OCI-LY1 (cell line): ENCODE results near the gene NFKBIZ.

Experiments used
- H2AFZ ChIP-seq: fragments of 200-600 bp; sonication (generic), shearing (Covaris generic); 2 replicates; pipeline ENCODE4 v1.6.0; 2014; ENCODE audit warnings: antibody characterized with exemption, mild to moderate bottlenecking, low read length
- H3F3A ChIP-seq: fragments of 200-600 bp; sonication (generic), shearing (Covaris generic); 2 replicates; pipeline ENCODE4 v1.6.0; 2014; ENCODE audit warnings: mild to moderate bottlenecking, antibody characterized with exemption, low read length, moderate library complexity; ENCODE audit not compliant: insufficient read depth
- H3K27ac ChIP-seq: fragments of 200-600 bp; sonication (generic); 2 replicates; pipeline ENCODE4 v1.5.1; 2014; ENCODE audit warnings: low read length, mixed run types, mild to moderate bottlenecking, low read depth; ENCODE audit not compliant: poor library complexity, severe bottlenecking
- H3K27me3 ChIP-seq: fragments of 200-600 bp; sonication (generic); 2 replicates; pipeline ENCODE4 v1.6.0; 2014; ENCODE audit warnings: antibody characterized with exemption, mild to moderate bottlenecking, low read length, moderate library complexity; ENCODE audit not compliant: insufficient read depth
- H3K36me3 ChIP-seq: fragments of 200-600 bp; sonication (generic); 2 replicates; pipeline ENCODE4 v1.6.1; 2014; ENCODE audit warnings: mild to moderate bottlenecking, antibody characterized with exemption, low read length, moderate library complexity, mixed read lengths; ENCODE audit not compliant: insufficient read depth
- H3K4me1 ChIP-seq: fragments of 200-600 bp; sonication (generic); 2 replicates; pipeline ENCODE4 v1.5.1; 2014; ENCODE audit warnings: mild to moderate bottlenecking, low read length, moderate library complexity; ENCODE audit not compliant: insufficient read depth, severe bottlenecking
- H3K4me2 ChIP-seq: fragments of 200-600 bp; sonication (generic), shearing (Covaris generic); 2 replicates; pipeline ENCODE4 v1.6.1; 2014; ENCODE audit warnings: low read length
- H3K4me3 ChIP-seq: fragments of 200-600 bp; sonication (generic); 2 replicates; pipeline ENCODE4 v1.5.1; 2014; ENCODE audit warnings: low read length, low read depth, mild to moderate bottlenecking, mixed read lengths; ENCODE audit not compliant: poor library complexity, severe bottlenecking
- H3K79me2 ChIP-seq: fragments of 200-600 bp; shearing (Covaris generic); 2 replicates; pipeline ENCODE4 v1.6.1; 2016; ENCODE audit warnings: mixed run types, low read length, mixed read lengths; ENCODE audit not compliant: insufficient read depth
- H3K9ac ChIP-seq: fragments of 200-600 bp; sonication (generic), shearing (Covaris generic); 2 replicates; pipeline ENCODE4 v1.6.1; 2014; ENCODE audit warnings: mild to moderate bottlenecking, low read length, mixed read lengths
- H3K9me2 ChIP-seq: fragments of 200-600 bp; sonication (generic), shearing (Covaris generic); 2 replicates; pipeline ENCODE4 v1.6.1; 2014; ENCODE audit warnings: low read depth, mild to moderate bottlenecking, low read length, mixed read lengths
- H3K9me3 ChIP-seq: fragments of 200-600 bp; shearing (Covaris generic); 2 replicates; pipeline ENCODE4 v1.6.1; 2014; ENCODE audit warnings: low read length, mixed read lengths
- H4K20me1 ChIP-seq: fragments of 200-600 bp; sonication (generic), shearing (Covaris generic); 2 replicates; pipeline ENCODE4 v1.6.0; 2016; ENCODE audit warnings: mild to moderate bottlenecking, low read length; ENCODE audit not compliant: insufficient read depth
- EZH2 ChIP-seq: fragments of 200-600 bp; sonication (generic), shearing (Covaris generic); IDR thresholded peaks from 2 replicates; pipeline ENCODE4 v1.8.0; 2017; ENCODE audit warnings: borderline replicate concordance, mixed run types, mild to moderate bottlenecking, antibody characterized with exemption, low read length, moderate library complexity, mixed read lengths
- TF ChIP-seq, protein P1 (sequence below): fragments of 200-600 bp; sonication (generic), shearing (Covaris generic); IDR thresholded peaks from 2 replicates; pipeline ENCODE4 v1.5.1; 2017; ENCODE audit warnings: mild to moderate bottlenecking, antibody characterized with exemption, low read length, moderate library complexity, mixed read lengths

The NFKBIZ gene, protein sequence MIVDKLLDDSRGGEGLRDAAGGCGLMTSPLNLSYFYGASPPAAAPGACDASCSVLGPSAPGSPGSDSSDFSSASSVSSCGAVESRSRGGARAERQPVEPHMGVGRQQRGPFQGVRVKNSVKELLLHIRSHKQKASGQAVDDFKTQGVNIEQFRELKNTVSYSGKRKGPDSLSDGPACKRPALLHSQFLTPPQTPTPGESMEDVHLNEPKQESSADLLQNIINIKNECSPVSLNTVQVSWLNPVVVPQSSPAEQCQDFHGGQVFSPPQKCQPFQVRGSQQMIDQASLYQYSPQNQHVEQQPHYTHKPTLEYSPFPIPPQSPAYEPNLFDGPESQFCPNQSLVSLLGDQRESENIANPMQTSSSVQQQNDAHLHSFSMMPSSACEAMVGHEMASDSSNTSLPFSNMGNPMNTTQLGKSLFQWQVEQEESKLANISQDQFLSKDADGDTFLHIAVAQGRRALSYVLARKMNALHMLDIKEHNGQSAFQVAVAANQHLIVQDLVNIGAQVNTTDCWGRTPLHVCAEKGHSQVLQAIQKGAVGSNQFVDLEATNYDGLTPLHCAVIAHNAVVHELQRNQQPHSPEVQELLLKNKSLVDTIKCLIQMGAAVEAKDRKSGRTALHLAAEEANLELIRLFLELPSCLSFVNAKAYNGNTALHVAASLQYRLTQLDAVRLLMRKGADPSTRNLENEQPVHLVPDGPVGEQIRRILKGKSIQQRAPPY

DNA sequence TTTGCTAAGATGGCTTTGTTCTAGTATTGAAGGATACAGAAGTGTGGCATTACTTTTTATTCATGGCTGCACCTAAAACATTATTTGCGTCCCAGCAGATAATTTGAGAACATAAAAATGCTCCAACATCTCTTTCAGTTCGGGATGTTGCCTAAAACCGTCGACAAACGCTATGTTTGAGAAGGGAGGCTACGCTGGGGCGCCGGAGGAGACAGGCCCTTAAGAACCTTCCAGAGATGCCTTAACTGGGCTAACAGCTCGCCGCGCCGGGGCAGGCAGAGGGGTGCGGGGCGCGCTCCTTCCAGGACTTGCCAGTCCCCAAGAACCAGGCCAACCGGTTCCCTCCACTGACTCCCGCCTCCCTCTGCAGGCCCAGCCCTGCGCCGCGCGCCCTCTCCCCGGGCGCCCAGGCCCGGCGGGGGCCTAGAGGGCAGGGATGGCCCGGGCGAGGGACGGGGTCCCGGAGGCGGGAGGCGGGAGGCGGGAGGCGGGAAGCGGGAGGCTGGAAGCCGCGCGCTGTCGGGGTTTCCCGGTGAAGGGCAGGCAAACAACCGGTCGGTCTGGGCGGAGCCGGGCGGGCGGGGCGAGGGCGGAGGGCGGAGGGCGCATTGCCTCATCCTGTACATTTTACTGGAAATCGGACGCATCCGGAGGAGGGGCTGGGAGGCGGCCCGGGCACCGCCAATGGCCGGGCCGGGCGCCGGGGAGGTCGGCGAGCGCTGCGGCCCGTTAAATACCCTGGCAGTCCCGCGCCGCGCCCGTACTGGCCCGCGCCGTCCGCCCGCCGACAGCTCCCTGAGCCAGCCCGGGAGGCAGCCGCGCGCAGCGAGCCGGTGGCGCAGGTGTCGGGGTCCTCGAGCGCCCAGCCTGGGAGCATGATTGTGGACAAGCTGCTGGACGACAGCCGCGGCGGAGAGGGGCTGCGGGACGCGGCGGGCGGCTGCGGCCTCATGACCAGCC is at the start of gene NFKBIZ:
NFKBIZ (plus strand) TSS at position 761 of the 960 bp plus-strand sequence; CDS start at position 876, 115 bp downstream.
- no peaks in the 10 kb centered on the region for H3K9me2 ChIP-seq
- H3K4me3 ChIP-seq = peak within 1 kb of the TSS; percentile 63
- peak within 1 kb of the TSS; percentile 84 for H3K4me2 ChIP-seq
- peaks cover 43% of the 10 kb centered on the region for H3K4me1 ChIP-seq
- H3K27me3 ChIP-seq = no peaks in the 10 kb centered on the region
- H3K79me2 ChIP-seq = peaks cover 19% of the 10 kb centered on the region
- no peak within 1 kb of the TSS for H2AFZ ChIP-seq
- H3K9ac ChIP-seq = peak within 1 kb of the TSS; percentile 64
- H3K36me3 ChIP-seq = peaks cover 33% of the 10 kb centered on the region
- H4K20me1 ChIP-seq = no peaks in the 10 kb centered on the region
- H3K9me3 ChIP-seq = no peaks in the 10 kb centered on the region
- H3K27ac ChIP-seq = peak within 1 kb of the TSS; percentile 56
- TF ChIP-seq EZH2 = no peak
- TF ChIP-seq, protein P1, sequence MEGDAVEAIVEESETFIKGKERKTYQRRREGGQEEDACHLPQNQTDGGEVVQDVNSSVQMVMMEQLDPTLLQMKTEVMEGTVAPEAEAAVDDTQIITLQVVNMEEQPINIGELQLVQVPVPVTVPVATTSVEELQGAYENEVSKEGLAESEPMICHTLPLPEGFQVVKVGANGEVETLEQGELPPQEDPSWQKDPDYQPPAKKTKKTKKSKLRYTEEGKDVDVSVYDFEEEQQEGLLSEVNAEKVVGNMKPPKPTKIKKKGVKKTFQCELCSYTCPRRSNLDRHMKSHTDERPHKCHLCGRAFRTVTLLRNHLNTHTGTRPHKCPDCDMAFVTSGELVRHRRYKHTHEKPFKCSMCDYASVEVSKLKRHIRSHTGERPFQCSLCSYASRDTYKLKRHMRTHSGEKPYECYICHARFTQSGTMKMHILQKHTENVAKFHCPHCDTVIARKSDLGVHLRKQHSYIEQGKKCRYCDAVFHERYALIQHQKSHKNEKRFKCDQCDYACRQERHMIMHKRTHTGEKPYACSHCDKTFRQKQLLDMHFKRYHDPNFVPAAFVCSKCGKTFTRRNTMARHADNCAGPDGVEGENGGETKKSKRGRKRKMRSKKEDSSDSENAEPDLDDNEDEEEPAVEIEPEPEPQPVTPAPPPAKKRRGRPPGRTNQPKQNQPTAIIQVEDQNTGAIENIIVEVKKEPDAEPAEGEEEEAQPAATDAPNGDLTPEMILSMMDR = no peak
- no peaks in the 10 kb centered on the region for H3F3A ChIP-seq

DNA sequence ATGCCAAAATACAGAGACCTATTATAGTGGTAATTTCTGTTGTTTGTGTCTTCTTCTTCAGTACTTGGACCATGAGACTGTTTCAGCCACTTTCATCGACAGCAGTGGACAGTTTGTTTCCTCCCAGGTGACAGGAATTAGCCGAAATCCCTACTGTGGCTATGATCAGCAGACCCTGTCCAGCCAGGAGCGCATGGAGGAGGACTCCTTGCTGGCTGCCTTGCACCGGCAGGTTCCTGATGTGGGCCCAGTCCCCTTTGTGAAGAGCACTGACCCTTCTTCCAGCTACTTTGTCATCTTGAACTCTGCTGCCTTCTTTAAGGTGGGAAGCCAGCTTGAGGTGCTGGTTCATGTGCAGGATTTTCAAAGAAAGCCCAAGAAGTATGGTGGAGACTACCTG is 48.1 kb upstream of the NFKBIZ start:
- Histone ChIP-seq H3K4me1 (no peaks in the 10 kb centered on the region), H3K4me2 (no peak overlapping the region), H3K27ac (no peak overlapping the region), H3K4me3 (no peak overlapping the region), H3K9me3 (no peaks in the 10 kb centered on the region), H3K79me2 (no peaks in the 10 kb centered on the region), H3K27me3 (no peaks in the 10 kb centered on the region), H3K9ac (no peak overlapping the region), H3K9me2 (no peaks in the 10 kb centered on the region), H3K36me3 (peaks cover 30% of the 10 kb centered on the region), H4K20me1 (no peaks in the 10 kb centered on the region), H3F3A (no peaks in the 10 kb centered on the region), H2AFZ (no peak overlapping the region)
- TF ChIP-seq, protein P1 = no peak
- TF ChIP-seq EZH2 = no peak

DNA sequence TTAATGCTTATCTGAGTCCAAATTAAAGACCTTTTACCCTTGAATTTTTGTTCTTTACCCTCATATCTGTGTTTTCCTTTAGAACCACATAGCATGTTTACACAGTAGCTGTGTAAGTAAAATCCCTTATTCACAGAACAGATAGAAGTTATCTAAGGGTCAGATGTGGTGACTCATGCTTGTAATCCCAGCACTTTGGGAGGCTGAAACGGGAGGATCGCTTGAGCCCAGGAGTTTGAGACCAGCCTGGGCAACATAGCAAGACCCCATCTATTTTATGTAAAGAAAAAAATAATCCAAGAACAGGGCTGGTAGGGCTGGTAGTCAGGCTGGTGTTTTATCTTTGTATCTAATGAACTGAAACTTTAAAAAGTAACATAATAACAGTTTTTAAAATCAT is 47.1 kb upstream of the NFKBIZ start:
- H3K36me3 ChIP-seq = peaks cover 20% of the 10 kb centered on the region
- no peak overlapping the region for H3K27ac ChIP-seq
- no peak overlapping the region for H3K9ac ChIP-seq

More for the DNA sequence above, 47.1 kb upstream of the NFKBIZ start:
- no peaks in the 10 kb centered on the region for H3K9me3 ChIP-seq
- no peaks in the 10 kb centered on the region for H3K79me2 ChIP-seq
- TF ChIP-seq, protein P1 = no peak
- no peak for TF ChIP-seq EZH2
- H3F3A ChIP-seq = no peaks in the 10 kb centered on the region
- no peaks in the 10 kb centered on the region for H3K9me2 ChIP-seq
- H4K20me1 ChIP-seq = no peaks in the 10 kb centered on the region
- H3K4me1 ChIP-seq = no peaks in the 10 kb centered on the region
- H3K4me2 ChIP-seq = no peak overlapping the region
- H3K4me3 ChIP-seq = no peak overlapping the region
- H2AFZ ChIP-seq = no peak overlapping the region
- H3K27me3 ChIP-seq = no peaks in the 10 kb centered on the region
